ENCODE measurements around the gene TPPP.

GRCh38 chr5:634191-634590 is 59.0 kb downstream of the TPPP start:
- TF ChIP-seq CTCF (IDR thresholded peaks at IDR 0.05) (no peak), EZH2 (IDR thresholded peaks at IDR 0.05; ENCODE audit: borderline replicate concordance, insufficient read depth, low read depth, low read length, poor library complexity, severe bottlenecking) (no peak)

Measured in B cell (primary cell).